Neural cell (in vitro differentiated cells): ENCODE data around the gene AHI1. TPM values are rescaled to one million over a fixed set of nuclear protein-coding genes. Genes with fewer than 3 reads are reported as not detected.

ENCODE experiments used
- H2AFZ ChIP-seq: fragments of 200-600, 300-800 bp; sonication (generic), shearing (Covaris generic); 2 replicates; pipeline ENCODE4 v1.6.0; 2014; ENCODE audit warnings: low read depth, mild to moderate bottlenecking, antibody characterized with exemption, low read length, moderate library complexity
- H3F3A ChIP-seq: fragments of 200-600 bp; shearing (Covaris generic); 2 replicates; pipeline ENCODE4 v1.6.1; 2016; ENCODE audit warnings: mild to moderate bottlenecking, moderate library complexity, mixed read lengths, antibody characterized with exemption, low read length; ENCODE audit not compliant: insufficient read depth, poor library complexity, severe bottlenecking
- H3K27ac ChIP-seq: fragments of 200-600, 300-800 bp; sonication (generic), shearing (Covaris generic); 2 replicates; pipeline ENCODE4 v1.5.1; 2014; ENCODE audit warnings: mild to moderate bottlenecking, low read length, moderate library complexity
- H3K27me3 ChIP-seq: fragments of 300-800, 200-600 bp; sonication (generic), shearing (Covaris generic); 2 replicates; pipeline ENCODE4 v1.6.0; 2014; ENCODE audit warnings: mild to moderate bottlenecking, low read depth, low read length, moderate library complexity; ENCODE audit not compliant: insufficient read depth
- H3K36me3 ChIP-seq: fragments of 300-800, 200-600 bp; sonication (generic), shearing (Covaris generic); 2 replicates; pipeline ENCODE4 v1.5.1; 2014; ENCODE audit warnings: mild to moderate bottlenecking, antibody characterized with exemption, low read length, moderate library complexity; ENCODE audit not compliant: insufficient read depth
- H3K4me2 ChIP-seq: fragments of 300-800, 200-600 bp; sonication (generic), shearing (Covaris generic); 2 replicates; pipeline ENCODE4 v1.6.0; 2014; ENCODE audit warnings: mild to moderate bottlenecking, low read length
- H3K4me3 ChIP-seq: fragments of 300-800, 200-600 bp; sonication (generic), shearing (Covaris generic); 2 replicates; pipeline ENCODE4 v1.5.1; 2014; ENCODE audit warnings: mild to moderate bottlenecking, low read length, moderate library complexity
- H3K79me2 ChIP-seq: fragments of 200-600 bp; shearing (Covaris generic); replicated peaks from 2 replicates; pipeline ENCODE4 v1.6.0; 2014; ENCODE audit warnings: mild to moderate bottlenecking, low read length, moderate library complexity; ENCODE audit not compliant: insufficient read depth
- H3K9ac ChIP-seq: fragments of 300-800, 200-600 bp; sonication (generic), shearing (Covaris generic); 2 replicates; pipeline ENCODE4 v1.6.1; 2016; ENCODE audit warnings: mild to moderate bottlenecking, low read length, mixed read lengths
- H3K9me2 ChIP-seq: fragments of 200-600 bp; shearing (Covaris generic); 2 replicates; pipeline ENCODE4 v1.6.1; 2016; ENCODE audit warnings: mild to moderate bottlenecking, low read length, mixed read lengths; ENCODE audit not compliant: insufficient read depth
- H3K9me3 ChIP-seq: fragments of 200-600, 300-800 bp; sonication (generic), shearing (Covaris generic); 2 replicates; pipeline ENCODE4 v1.6.1; 2016; ENCODE audit warnings: mild to moderate bottlenecking, mixed run types, low read length, moderate library complexity, mixed read lengths
- H4K20me1 ChIP-seq: fragments of 200-600 bp; shearing (Covaris generic); 2 replicates; pipeline ENCODE4 v1.6.1; 2016; ENCODE audit warnings: mild to moderate bottlenecking, mixed run types; ENCODE audit not compliant: insufficient read depth
- EP300 ChIP-seq: fragments of 450-650 bp; conservative IDR thresholded peaks from 2 replicates; pipeline ENCODE4 v1.6.1; 2014; ENCODE audit warnings: antibody characterized with exemption, mild to moderate bottlenecking, moderate library complexity; ENCODE audit not compliant: poor library complexity, severe bottlenecking
- EZH2 ChIP-seq: fragments of 200-600, 300-800 bp; shearing (Covaris generic), sonication (generic); IDR thresholded peaks from 2 replicates; pipeline ENCODE4 v1.6.1; 2014; ENCODE audit warnings: antibody characterized with exemption, low read length, borderline replicate concordance, mild to moderate bottlenecking; ENCODE audit not compliant: insufficient read depth, poor library complexity, severe bottlenecking
- MXI1 ChIP-seq: fragments of 450-650 bp; conservative IDR thresholded peaks from 2 replicates; pipeline ENCODE4 v1.6.1; 2014; ENCODE audit warnings: antibody characterized with exemption, mild to moderate bottlenecking; ENCODE audit not compliant: poor library complexity, severe bottlenecking
- POLR2AphosphoS5 ChIP-seq: IDR thresholded peaks from 2 replicates; pipeline ENCODE4 v1.6.1; 2012
- RAD21 ChIP-seq: fragments of 450-650 bp; conservative IDR thresholded peaks from 2 replicates; pipeline ENCODE4 v1.6.1; 2014; ENCODE audit warnings: antibody characterized with exemption, mild to moderate bottlenecking, moderate library complexity
- SMC3 ChIP-seq: fragments of 450-650 bp; conservative IDR thresholded peaks from 2 replicates; pipeline ENCODE4 v1.6.1; 2014; ENCODE audit warnings: antibody characterized with exemption, mild to moderate bottlenecking, moderate library complexity; ENCODE audit not compliant: poor library complexity
- TAF1 ChIP-seq: IDR thresholded peaks from 2 replicates; pipeline ENCODE4 v1.6.1; 2012; ENCODE audit warnings: low read depth
- polyA plus RNA-seq: library from polyadenylated mRNA; depleted of rRNA; stranded (reverse); fragments of >200 nt; gene quantifications from 2 replicates; pipeline ENCODE4 v1.2.3, GENCODE V29; 2014
- TF ChIP-seq, protein P1 (sequence below): fragments of 450-650 bp; IDR thresholded peaks from 2 replicates; pipeline ENCODE4 v1.5.1; 2014; ENCODE audit warnings: antibody characterized with exemption, mild to moderate bottlenecking, moderate library complexity; ENCODE audit not compliant: poor library complexity, severe bottlenecking
- TF ChIP-seq, protein P2 (sequence below): IDR thresholded peaks from 2 replicates; pipeline ENCODE4 v1.6.1; 2012; ENCODE audit warnings: borderline replicate concordance

AHI1 gene
- polyA plus RNA-seq, 1 donor from 2014 or later, result 58.2 TPM

DNA sequence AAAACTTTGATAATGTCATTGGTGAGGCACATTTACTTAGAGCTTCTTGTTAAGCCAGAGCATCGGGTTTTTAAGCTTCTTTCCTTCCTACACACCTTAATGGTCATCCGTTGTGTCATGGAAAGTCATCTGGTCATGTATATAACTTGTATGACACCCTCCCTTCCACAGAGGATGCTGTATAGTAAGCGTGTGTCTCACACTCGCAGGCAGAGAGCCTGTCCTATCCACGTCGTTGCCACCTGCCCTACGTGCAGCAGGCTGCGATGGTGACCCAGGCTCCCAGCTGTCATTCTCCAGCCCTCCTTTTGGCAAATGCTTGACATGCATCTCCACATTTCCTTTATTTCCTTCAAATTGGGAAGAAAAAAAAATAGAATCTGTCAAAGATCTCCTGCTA lies 230.9 kb downstream of the AHI1 start:
- Histone ChIP-seq H4K20me1 (no peaks in the 10 kb centered on the region), H3K9ac (no peak overlapping the region), H3K9me3 (no peaks in the 10 kb centered on the region), H3K36me3 (no peaks in the 10 kb centered on the region), H3F3A (no peaks in the 10 kb centered on the region), H3K9me2 (no peaks in the 10 kb centered on the region), H2AFZ (no peak overlapping the region), H3K79me2 (no peaks in the 10 kb centered on the region), H3K27me3 (no peaks in the 10 kb centered on the region), H3K4me3 (no peak overlapping the region), H3K27ac (no peak overlapping the region), H3K4me2 (no peak overlapping the region)
- TF ChIP-seq, protein P1, sequence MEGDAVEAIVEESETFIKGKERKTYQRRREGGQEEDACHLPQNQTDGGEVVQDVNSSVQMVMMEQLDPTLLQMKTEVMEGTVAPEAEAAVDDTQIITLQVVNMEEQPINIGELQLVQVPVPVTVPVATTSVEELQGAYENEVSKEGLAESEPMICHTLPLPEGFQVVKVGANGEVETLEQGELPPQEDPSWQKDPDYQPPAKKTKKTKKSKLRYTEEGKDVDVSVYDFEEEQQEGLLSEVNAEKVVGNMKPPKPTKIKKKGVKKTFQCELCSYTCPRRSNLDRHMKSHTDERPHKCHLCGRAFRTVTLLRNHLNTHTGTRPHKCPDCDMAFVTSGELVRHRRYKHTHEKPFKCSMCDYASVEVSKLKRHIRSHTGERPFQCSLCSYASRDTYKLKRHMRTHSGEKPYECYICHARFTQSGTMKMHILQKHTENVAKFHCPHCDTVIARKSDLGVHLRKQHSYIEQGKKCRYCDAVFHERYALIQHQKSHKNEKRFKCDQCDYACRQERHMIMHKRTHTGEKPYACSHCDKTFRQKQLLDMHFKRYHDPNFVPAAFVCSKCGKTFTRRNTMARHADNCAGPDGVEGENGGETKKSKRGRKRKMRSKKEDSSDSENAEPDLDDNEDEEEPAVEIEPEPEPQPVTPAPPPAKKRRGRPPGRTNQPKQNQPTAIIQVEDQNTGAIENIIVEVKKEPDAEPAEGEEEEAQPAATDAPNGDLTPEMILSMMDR, result no peak
- no peak for TF ChIP-seq SMC3
- TF ChIP-seq MXI1, result no peak
- TF ChIP-seq EP300, result no peak
- no peak for TF ChIP-seq RAD21
- TF ChIP-seq TAF1, result no peak
- no peak for TF ChIP-seq POLR2AphosphoS5
- TF ChIP-seq, protein P2, sequence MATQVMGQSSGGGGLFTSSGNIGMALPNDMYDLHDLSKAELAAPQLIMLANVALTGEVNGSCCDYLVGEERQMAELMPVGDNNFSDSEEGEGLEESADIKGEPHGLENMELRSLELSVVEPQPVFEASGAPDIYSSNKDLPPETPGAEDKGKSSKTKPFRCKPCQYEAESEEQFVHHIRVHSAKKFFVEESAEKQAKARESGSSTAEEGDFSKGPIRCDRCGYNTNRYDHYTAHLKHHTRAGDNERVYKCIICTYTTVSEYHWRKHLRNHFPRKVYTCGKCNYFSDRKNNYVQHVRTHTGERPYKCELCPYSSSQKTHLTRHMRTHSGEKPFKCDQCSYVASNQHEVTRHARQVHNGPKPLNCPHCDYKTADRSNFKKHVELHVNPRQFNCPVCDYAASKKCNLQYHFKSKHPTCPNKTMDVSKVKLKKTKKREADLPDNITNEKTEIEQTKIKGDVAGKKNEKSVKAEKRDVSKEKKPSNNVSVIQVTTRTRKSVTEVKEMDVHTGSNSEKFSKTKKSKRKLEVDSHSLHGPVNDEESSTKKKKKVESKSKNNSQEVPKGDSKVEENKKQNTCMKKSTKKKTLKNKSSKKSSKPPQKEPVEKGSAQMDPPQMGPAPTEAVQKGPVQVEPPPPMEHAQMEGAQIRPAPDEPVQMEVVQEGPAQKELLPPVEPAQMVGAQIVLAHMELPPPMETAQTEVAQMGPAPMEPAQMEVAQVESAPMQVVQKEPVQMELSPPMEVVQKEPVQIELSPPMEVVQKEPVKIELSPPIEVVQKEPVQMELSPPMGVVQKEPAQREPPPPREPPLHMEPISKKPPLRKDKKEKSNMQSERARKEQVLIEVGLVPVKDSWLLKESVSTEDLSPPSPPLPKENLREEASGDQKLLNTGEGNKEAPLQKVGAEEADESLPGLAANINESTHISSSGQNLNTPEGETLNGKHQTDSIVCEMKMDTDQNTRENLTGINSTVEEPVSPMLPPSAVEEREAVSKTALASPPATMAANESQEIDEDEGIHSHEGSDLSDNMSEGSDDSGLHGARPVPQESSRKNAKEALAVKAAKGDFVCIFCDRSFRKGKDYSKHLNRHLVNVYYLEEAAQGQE, result no peak
- TF ChIP-seq EZH2, result no peak

DNA sequence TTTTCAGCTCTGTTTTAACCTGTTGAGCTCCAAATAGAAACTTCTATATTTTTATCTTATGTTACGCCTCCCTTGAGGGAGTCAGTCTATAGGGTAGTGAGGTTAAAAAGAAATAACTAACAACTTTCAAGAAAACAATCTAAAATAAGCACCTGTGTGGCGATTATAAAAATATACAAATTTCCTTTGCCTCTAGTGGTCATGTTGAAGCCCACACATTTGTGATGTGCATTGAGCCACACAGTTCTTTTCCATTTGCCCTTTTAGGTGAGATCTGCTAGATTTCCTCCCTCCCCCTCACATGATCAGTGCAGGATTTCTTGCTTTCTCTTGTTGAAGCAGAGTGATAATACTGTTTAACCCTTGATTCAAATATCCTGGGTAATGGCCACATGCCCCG lies 232.3 kb downstream of the AHI1 start:
- Histone ChIP-seq H4K20me1 (no peaks in the 10 kb centered on the region), H3K9me3 (no peaks in the 10 kb centered on the region), H3K27ac (no peak overlapping the region), H3K79me2 (no peaks in the 10 kb centered on the region), H3K4me2 (no peak overlapping the region), H3K9me2 (no peaks in the 10 kb centered on the region), H2AFZ (no peak overlapping the region), H3K27me3 (no peaks in the 10 kb centered on the region), H3K4me3 (no peak overlapping the region), H3F3A (no peaks in the 10 kb centered on the region), H3K9ac (no peak overlapping the region), H3K36me3 (no peaks in the 10 kb centered on the region)
- TF ChIP-seq, protein P1, result no peak
- TF ChIP-seq SMC3, result no peak
- TF ChIP-seq RAD21, result no peak
- no peak for TF ChIP-seq EZH2
- TF ChIP-seq EP300, result no peak
- TF ChIP-seq, protein P2, result no peak
- no peak for TF ChIP-seq POLR2AphosphoS5
- no peak for TF ChIP-seq MXI1
- no peak for TF ChIP-seq TAF1
